K562 treated with DMSO at 1 percent for 48 hours (cell line): Measurements from ENCODE around the gene KCNS3. TPM values are rescaled to one million over a fixed set of nuclear protein-coding genes. Genes with fewer than 3 reads are reported as not detected.

Experiments used
- total RNA-seq: library from RNA; unstranded; fragments of 300-600 nt; gene quantifications from 2 replicates; pipeline ENCODE4 v1.2.3, GENCODE V29; 2022; ENCODE audit warnings: low replicate concordance; ENCODE audit errors: extremely low read depth

Gene KCNS3
- not detected in 2 replicates for total RNA-seq

GRCh38 chr2:17878281-17879136, at the start of gene KCNS3:
TSS of gene KCNS3 (plus strand) at chr2:17878667. CDS start at chr2:17931009, 52,342 bp downstream.

Other genes starting within 250 kb of the KCNS3 start
- gene SMC6, start 124.9 kb upstream of the KCNS3 start, total RNA-seq, result not detected in 2 replicates
- gene GEN1, start 124.5 kb upstream of the KCNS3 start, total RNA-seq, result not detected in 2 replicates
- gene MSGN1, start 62.2 kb upstream of the KCNS3 start, total RNA-seq, result not detected in 2 replicates